ENCODE data around the gene SEC61A1.

The SEC61A1 gene

GRCh38 chr3:128100161-128100560 is 47.9 kb downstream of the SEC61A1 start:
- TF ChIP-seq, protein P1, sequence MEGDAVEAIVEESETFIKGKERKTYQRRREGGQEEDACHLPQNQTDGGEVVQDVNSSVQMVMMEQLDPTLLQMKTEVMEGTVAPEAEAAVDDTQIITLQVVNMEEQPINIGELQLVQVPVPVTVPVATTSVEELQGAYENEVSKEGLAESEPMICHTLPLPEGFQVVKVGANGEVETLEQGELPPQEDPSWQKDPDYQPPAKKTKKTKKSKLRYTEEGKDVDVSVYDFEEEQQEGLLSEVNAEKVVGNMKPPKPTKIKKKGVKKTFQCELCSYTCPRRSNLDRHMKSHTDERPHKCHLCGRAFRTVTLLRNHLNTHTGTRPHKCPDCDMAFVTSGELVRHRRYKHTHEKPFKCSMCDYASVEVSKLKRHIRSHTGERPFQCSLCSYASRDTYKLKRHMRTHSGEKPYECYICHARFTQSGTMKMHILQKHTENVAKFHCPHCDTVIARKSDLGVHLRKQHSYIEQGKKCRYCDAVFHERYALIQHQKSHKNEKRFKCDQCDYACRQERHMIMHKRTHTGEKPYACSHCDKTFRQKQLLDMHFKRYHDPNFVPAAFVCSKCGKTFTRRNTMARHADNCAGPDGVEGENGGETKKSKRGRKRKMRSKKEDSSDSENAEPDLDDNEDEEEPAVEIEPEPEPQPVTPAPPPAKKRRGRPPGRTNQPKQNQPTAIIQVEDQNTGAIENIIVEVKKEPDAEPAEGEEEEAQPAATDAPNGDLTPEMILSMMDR (IDR thresholded peaks at IDR 0.05; ENCODE audit: low read depth, low read length, missing control alignments) = no peak
- no peak for DNase-seq (ENCODE audit: extremely low read depth, low read depth)
- H3K4me3 ChIP-seq (replicated peaks; ENCODE audit: low read depth, low read length) = no peak overlapping the region

GRCh38 chr3:128100638-128101037 is 48.4 kb downstream of the SEC61A1 start:
- TF ChIP-seq, protein P1 (IDR thresholded peaks at IDR 0.05; ENCODE audit: low read depth, low read length, missing control alignments) = no peak
- no peak for DNase-seq (ENCODE audit: extremely low read depth, low read depth)
- no peak overlapping the region for H3K4me3 ChIP-seq (replicated peaks; ENCODE audit: low read depth, low read length)

DNA sequence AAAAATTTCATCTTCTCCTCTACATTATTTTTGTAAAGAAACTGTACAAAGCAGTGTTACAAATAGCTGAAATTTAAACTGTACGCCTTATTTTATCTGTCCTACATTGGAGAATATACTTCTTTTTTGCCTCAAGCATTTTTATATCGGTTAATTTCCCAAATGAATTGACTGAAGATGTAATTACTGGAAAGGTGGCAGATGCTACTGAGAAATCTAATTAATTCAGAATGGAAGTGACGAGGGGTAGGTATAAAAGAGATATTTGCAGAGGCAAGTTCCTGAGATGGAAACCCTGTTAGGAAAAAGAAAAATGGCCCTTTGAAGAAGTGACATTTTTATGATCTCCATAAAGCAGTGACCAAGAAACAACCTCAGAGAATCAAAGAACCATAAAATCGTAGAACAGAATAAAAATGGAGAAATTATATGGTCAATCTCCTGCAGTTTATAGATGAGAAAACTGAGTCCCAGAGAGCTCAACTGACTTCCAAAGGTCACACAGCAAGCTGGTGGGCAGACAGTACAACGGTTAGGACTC is 51.0 kb downstream of the SEC61A1 start:
- TF ChIP-seq, protein P1 (IDR thresholded peaks at IDR 0.05; ENCODE audit: low read depth, low read length, missing control alignments) = no peak
- no peak for DNase-seq (ENCODE audit: extremely low read depth, low read depth)
- no peak overlapping the region for H3K4me3 ChIP-seq (replicated peaks; ENCODE audit: low read depth, low read length)

GRCh38 chr3:128107834-128108233 is 55.6 kb downstream of the SEC61A1 start:
- DNase-seq (ENCODE audit: extremely low read depth, low read depth) = no peak
- H3K4me3 ChIP-seq (replicated peaks; ENCODE audit: low read depth, low read length) = no peak overlapping the region
- TF ChIP-seq, protein P1 (IDR thresholded peaks at IDR 0.05; ENCODE audit: low read depth, low read length, missing control alignments) = no peak

- no peak overlapping the region for H3K4me3 ChIP-seq (replicated peaks; ENCODE audit: low read depth, low read length)
- TF ChIP-seq, protein P1 (IDR thresholded peaks at IDR 0.05; ENCODE audit: low read depth, low read length, missing control alignments) = no peak
Measured at GRCh38 chr3:128111147-128111546, 58.9 kb downstream of the SEC61A1 start.

DNA sequence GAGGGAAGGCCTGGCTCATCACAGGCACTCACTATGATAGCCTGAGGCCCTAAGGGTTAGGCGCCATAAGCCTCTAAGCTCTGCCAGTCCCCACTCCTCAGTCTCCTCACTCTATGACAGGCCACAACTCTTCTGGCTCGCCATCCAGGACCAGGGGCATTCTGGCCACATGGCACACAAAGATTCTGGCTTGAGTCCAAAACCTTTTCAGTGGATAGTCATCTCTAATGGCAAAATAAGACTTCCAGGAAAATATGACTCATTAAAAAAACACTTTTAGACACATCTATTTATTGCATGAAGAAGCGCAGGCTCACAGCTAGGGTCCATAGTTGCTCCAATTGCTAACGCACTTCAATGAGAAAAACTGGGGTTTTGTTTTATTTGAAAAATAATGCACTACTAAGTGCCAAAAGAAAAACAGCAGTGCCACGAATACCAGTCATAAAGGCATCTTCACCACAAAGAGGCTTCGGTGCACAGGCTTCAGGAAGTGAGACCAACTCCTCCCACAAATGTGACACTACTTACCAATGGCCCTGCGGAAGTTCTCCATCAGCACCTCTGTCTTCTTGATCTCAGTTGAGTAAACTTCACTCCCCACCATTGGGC is 60.2 kb downstream of the SEC61A1 start:
- H3K4me3 ChIP-seq (replicated peaks; ENCODE audit: low read depth, low read length) = no peak overlapping the region
- TF ChIP-seq, protein P1 (IDR thresholded peaks at IDR 0.05; ENCODE audit: low read depth, low read length, missing control alignments) = no peak
- peak; percentile 88 for DNase-seq (ENCODE audit: extremely low read depth, low read depth)

More at GRCh38 chr3:128111147-128111546, 58.9 kb downstream of the SEC61A1 start:
- no peak for DNase-seq (ENCODE audit: extremely low read depth, low read depth)
